ENCODE results near the gene RASGRP4.

GRCh38 chr19:38361633-38362075, 64.4 kb downstream of the RASGRP4 start:
- no peak for TF ChIP-seq EGR2 (tag by site-specific recombination; IDR thresholded peaks at IDR 0.05; ENCODE audit: low read depth)
- TF ChIP-seq CTCF (tag by site-specific recombination; IDR thresholded peaks at IDR 0.05), result peak; percentile 86
- TF ChIP-seq SP2 (tag by site-specific recombination; IDR thresholded peaks at IDR 0.05), result no peak
- TF ChIP-seq GLIS1 (tag by site-specific recombination; IDR thresholded peaks at IDR 0.05), result no peak
- TF ChIP-seq ZNF571 (tag by site-specific recombination; IDR thresholded peaks at IDR 0.05), result no peak
- TF ChIP-seq SCRT1 (tag by site-specific recombination; IDR thresholded peaks at IDR 0.05; ENCODE audit: borderline replicate concordance), result no peak
- no peak for TF ChIP-seq PRDM1 (tag by site-specific recombination; IDR thresholded peaks at IDR 0.05)
- TF ChIP-seq ZNF398 (tag by site-specific recombination; IDR thresholded peaks at IDR 0.05), result no peak
- no peak for TF ChIP-seq GLI4 (tag by site-specific recombination; IDR thresholded peaks at IDR 0.05)
- TF ChIP-seq ZBTB44 (tag by site-specific recombination; IDR thresholded peaks at IDR 0.05), result no peak
- TF ChIP-seq YY1 (tag by site-specific recombination; IDR thresholded peaks at IDR 0.05), result no peak
- TF ChIP-seq ZNF530 (tag by site-specific recombination; IDR thresholded peaks at IDR 0.05; ENCODE audit: low read depth), result no peak
- no peak for TF ChIP-seq ZNF239 (tag by site-specific recombination; IDR thresholded peaks at IDR 0.05)
- no peak for TF ChIP-seq ZNF140 (tag by site-specific recombination; IDR thresholded peaks at IDR 0.05)
